GM21737 (cell line): Measurements from ENCODE around the gene FMNL2.

Source experiments
- ATAC-seq: cut with Tn5 transposase; IDR thresholded peaks from one replicate; pipeline ENCODE4 v1.9.1; 2021; ENCODE audit warnings: mild to moderate bottlenecking, moderate library complexity; ENCODE audit not compliant: unreplicated experiment

Gene FMNL2

GRCh38 chr2:152489364-152489763 lies 154.4 kb downstream of the FMNL2 start:
- no peak for ATAC-seq

- ATAC-seq, result no peak
Measured at GRCh38 chr2:152490686-152491455, 155.9 kb downstream of the FMNL2 start.

- ATAC-seq, result no peak
Measured at GRCh38 chr2:152492131-152492530, 157.2 kb downstream of the FMNL2 start.

GRCh38 chr2:152492911-152493310 lies 157.9 kb downstream of the FMNL2 start:
- ATAC-seq, result no peak

- no peak for ATAC-seq
Measured at GRCh38 chr2:152493417-152493816, 158.4 kb downstream of the FMNL2 start.

GRCh38 chr2:152493945-152494528 lies 159.1 kb downstream of the FMNL2 start:
- no peak for ATAC-seq

GRCh38 chr2:152496371-152496770 lies 161.4 kb downstream of the FMNL2 start:
- no peak for ATAC-seq

- no peak for ATAC-seq
Measured at GRCh38 chr2:152497481-152498052, 162.6 kb downstream of the FMNL2 start.

GRCh38 chr2:152499331-152499816 lies 164.4 kb downstream of the FMNL2 start:
- ATAC-seq, result no peak

GRCh38 chr2:152499896-152500735 lies 165.1 kb downstream of the FMNL2 start:
- ATAC-seq, result no peak

- no peak for ATAC-seq
Measured at GRCh38 chr2:152500772-152501171, 165.8 kb downstream of the FMNL2 start.

- ATAC-seq, result no peak
Measured at GRCh38 chr2:152501666-152502065, 166.7 kb downstream of the FMNL2 start.

GRCh38 chr2:152504618-152505017 lies 169.6 kb downstream of the FMNL2 start:
- no peak for ATAC-seq

- no peak for ATAC-seq
Measured at GRCh38 chr2:152505495-152505906, 170.5 kb downstream of the FMNL2 start.

- ATAC-seq, result peak; percentile 49
Measured at GRCh38 chr2:152506843-152507242, 171.9 kb downstream of the FMNL2 start.

GRCh38 chr2:152507907-152508306 lies 172.9 kb downstream of the FMNL2 start:
- ATAC-seq, result no peak

- no peak for ATAC-seq
Measured at GRCh38 chr2:152508446-152508845, 173.5 kb downstream of the FMNL2 start.

GRCh38 chr2:152509772-152510491 lies 175.0 kb downstream of the FMNL2 start:
- no peak for ATAC-seq

- ATAC-seq, result no peak
Measured at GRCh38 chr2:152510621-152511020, 175.6 kb downstream of the FMNL2 start.

- ATAC-seq, result no peak
Measured at GRCh38 chr2:152511981-152512380, 177.0 kb downstream of the FMNL2 start.

GRCh38 chr2:152513029-152513428 lies 178.1 kb downstream of the FMNL2 start:
- no peak for ATAC-seq
